ENCODE results near the gene FILIP1. TPM values are rescaled to one million over a fixed set of nuclear protein-coding genes. Genes with fewer than 3 reads are reported as not detected.

The FILIP1 gene
- polyA plus RNA-seq, 3 donors: not detected

DNA sequence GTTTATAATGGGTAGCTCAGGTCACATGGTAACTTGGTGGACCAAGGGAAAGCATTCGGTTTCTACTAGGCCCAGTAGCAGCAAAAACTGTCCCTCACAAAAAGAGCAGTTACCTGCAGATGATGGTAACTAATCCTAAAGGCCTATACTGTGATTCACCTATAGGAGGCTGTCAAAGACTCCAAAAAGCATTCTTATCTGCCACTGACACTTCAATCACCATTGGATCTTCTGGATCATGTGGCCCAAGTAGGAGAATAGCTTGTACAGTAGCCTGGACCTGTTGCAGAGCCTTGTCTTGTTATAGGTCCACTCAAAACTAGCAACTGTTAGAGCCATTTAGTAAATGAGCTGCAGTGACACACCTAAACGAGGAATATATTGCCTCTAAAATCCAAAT is 23.2 kb upstream of the FILIP1 start:
- no peaks in the 10 kb centered on the region for H3K79me2 ChIP-seq (ENCODE audit: insufficient read depth, low read length)
- no peaks in the 10 kb centered on the region for H3K4me1 ChIP-seq (ENCODE audit: control insufficient read depth in 1 of 2, insufficient read depth in 2 of 2, low read length in 2 of 2)
- H3K27me3 ChIP-seq (ENCODE audit: control insufficient read depth in 2 of 2, insufficient read depth in 2 of 2, low read length in 2 of 2): no peaks in the 10 kb centered on the region
- H3K27ac Mint-ChIP-seq: no peak overlapping the region
- no peaks in the 10 kb centered on the region for H3K36me3 Mint-ChIP-seq
- H3K4me3 Mint-ChIP-seq: no peak overlapping the region
- no peak overlapping the region for H3K9ac ChIP-seq (ENCODE audit: insufficient read depth, low read length, poor library complexity, severe bottlenecking)
- no peaks in the 10 kb centered on the region for H3K36me3 ChIP-seq (replicated peaks in 1 of 2; ENCODE audit: control insufficient read depth in 1 of 2, insufficient read depth in 2 of 2, low read length in 2 of 2)
- peaks cover 0 to 2% (median 2%) of the 10 kb centered on the region in 3 donors for H3K27me3 Mint-ChIP-seq (ENCODE audit: low read depth in 3 of 3)
- peaks cover 0 to 3% (median 0%) of the 10 kb centered on the region in 7 donors for H3K9me3 Mint-ChIP-seq
- TF ChIP-seq, protein P1, sequence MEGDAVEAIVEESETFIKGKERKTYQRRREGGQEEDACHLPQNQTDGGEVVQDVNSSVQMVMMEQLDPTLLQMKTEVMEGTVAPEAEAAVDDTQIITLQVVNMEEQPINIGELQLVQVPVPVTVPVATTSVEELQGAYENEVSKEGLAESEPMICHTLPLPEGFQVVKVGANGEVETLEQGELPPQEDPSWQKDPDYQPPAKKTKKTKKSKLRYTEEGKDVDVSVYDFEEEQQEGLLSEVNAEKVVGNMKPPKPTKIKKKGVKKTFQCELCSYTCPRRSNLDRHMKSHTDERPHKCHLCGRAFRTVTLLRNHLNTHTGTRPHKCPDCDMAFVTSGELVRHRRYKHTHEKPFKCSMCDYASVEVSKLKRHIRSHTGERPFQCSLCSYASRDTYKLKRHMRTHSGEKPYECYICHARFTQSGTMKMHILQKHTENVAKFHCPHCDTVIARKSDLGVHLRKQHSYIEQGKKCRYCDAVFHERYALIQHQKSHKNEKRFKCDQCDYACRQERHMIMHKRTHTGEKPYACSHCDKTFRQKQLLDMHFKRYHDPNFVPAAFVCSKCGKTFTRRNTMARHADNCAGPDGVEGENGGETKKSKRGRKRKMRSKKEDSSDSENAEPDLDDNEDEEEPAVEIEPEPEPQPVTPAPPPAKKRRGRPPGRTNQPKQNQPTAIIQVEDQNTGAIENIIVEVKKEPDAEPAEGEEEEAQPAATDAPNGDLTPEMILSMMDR (IDR thresholded peaks at IDR 0.05): no peak
- H3K27ac ChIP-seq (ENCODE audit: low read depth in 1 of 2, low read length in 2 of 2): no peak overlapping the region
- no CpG with 5 or more reads among the region's 2 CpGs for WGBS (ENCODE audit: insufficient coverage)
- H3K4me2 ChIP-seq (replicated peaks; ENCODE audit: extremely low read depth, low read length, poor library complexity, severe bottlenecking): no peak overlapping the region
- H3K4me1 Mint-ChIP-seq: peaks cover 2% of the 10 kb centered on the region
- DNase-seq: no peak
- no peak overlapping the region for H3K4me3 ChIP-seq (replicated peaks in 1 of 3; ENCODE audit: low read depth in 2 of 3, low read length in 3 of 3)
- no peak overlapping the region for H2AFZ ChIP-seq (ENCODE audit: insufficient read depth, low read depth, low read length, poor library complexity, severe bottlenecking)
- intact Hi-C loops (cut with micrococcal nuclease): no loop called here
- no peaks in the 10 kb centered on the region for H3K9me3 ChIP-seq (replicated peaks in 1 of 2; ENCODE audit: control insufficient read depth in 1 of 2, insufficient read depth in 1 of 2, low read length in 2 of 2)
- no peaks in the 10 kb centered on the region for H4K20me1 ChIP-seq (ENCODE audit: insufficient read depth, low read length)

DNA sequence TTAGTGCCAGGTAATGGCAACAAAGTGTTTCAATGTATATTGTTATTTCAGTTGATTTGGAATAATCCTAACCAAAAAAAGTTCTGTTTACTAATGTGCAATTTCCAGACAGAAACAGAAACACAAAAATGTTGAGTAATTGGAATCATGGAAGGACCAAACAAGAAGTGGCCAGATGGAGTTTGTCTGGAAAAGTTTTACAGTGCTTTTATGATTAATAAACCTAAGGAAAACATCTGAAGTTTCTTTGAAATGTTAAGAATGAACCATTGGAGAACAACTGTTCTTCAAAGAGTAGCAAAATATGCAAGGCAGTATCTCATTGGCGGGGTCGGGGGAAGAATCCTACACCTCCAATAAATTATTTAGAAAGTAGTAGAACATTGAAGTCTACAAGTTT is 19.0 kb upstream of the FILIP1 start:
- Histone ChIP-seq H3K27me3 (ENCODE audit: control insufficient read depth in 2 of 2, insufficient read depth in 2 of 2, low read length in 2 of 2) (no peaks in the 10 kb centered on the region), H3K4me1 (ENCODE audit: control insufficient read depth in 1 of 2, insufficient read depth in 2 of 2, low read length in 2 of 2) (no peaks in the 10 kb centered on the region), H2AFZ (ENCODE audit: insufficient read depth, low read depth, low read length, poor library complexity, severe bottlenecking) (no peak overlapping the region), H3K9me3 (replicated peaks in 1 of 2; ENCODE audit: control insufficient read depth in 1 of 2, insufficient read depth in 1 of 2, low read length in 2 of 2) (no peaks in the 10 kb centered on the region), H3K4me3 (replicated peaks in 1 of 3; ENCODE audit: low read depth in 2 of 3, low read length in 3 of 3) (no peak overlapping the region), H3K9ac (ENCODE audit: insufficient read depth, low read length, poor library complexity, severe bottlenecking) (no peak overlapping the region), H3K79me2 (ENCODE audit: insufficient read depth, low read length) (no peaks in the 10 kb centered on the region), H3K4me2 (replicated peaks; ENCODE audit: extremely low read depth, low read length, poor library complexity, severe bottlenecking) (no peak overlapping the region), H3K27ac (ENCODE audit: low read depth in 1 of 2, low read length in 2 of 2) (no peak overlapping the region), H3K36me3 (replicated peaks in 1 of 2; ENCODE audit: control insufficient read depth in 1 of 2, insufficient read depth in 2 of 2, low read length in 2 of 2) (no peaks in the 10 kb centered on the region), H4K20me1 (ENCODE audit: insufficient read depth, low read length) (no peaks in the 10 kb centered on the region)
- no peaks in the 10 kb centered on the region for H3K4me1 Mint-ChIP-seq
- no peaks in the 10 kb centered on the region for H3K36me3 Mint-ChIP-seq
- no peak overlapping the region for H3K27ac Mint-ChIP-seq
- H3K9me3 Mint-ChIP-seq: peaks cover 0 to 4% (median 0%) of the 10 kb centered on the region in 7 donors
- H3K27me3 Mint-ChIP-seq (ENCODE audit: low read depth in 3 of 3): peaks cover 0 to 5% (median 0%) of the 10 kb centered on the region in 3 donors
- no peak for DNase-seq
- TF ChIP-seq, protein P1 (IDR thresholded peaks at IDR 0.05): no peak
- intact Hi-C loops (cut with micrococcal nuclease): no loop called here
- H3K4me3 Mint-ChIP-seq: no peak overlapping the region
- WGBS (ENCODE audit: insufficient coverage): no CpG with 5 or more reads among the region's 2 CpGs
